HCT116 (cell line): Measurements from ENCODE around the gene FLYWCH1. TPM values are rescaled to one million over a fixed set of nuclear protein-coding genes. Genes with fewer than 3 reads are reported as not detected.

Experiments
- ATAC-seq: fragments of 200-7000 bp; cut with Tn5 transposase; 2 replicates; pipeline ENCODE4 v1.9.1; 2020; ENCODE audit warnings: mild to moderate bottlenecking, moderate library complexity
- BruUV-seq: library from RNA; stranded (reverse); fragments of 400-500 nt; replicated peaks from 2 replicates; lab custom pipeline; 2021; lab: Mats Ljungman, UMichigan
- CTCF ChIA-PET: fragments of 300-600 bp; sonication (Branson Sonifier 250); formaldehyde crosslinking; loops from one replicate; lab custom pipeline; 2021; ENCODE audit warnings: antibody characterized with exemption; lab: Charles Lee
- POLR2A ChIA-PET: fragments of 300-600, 350-600 bp; sonication (Branson Sonifier 250); formaldehyde crosslinking; loops from one replicate; lab custom pipeline; 2021; ENCODE audit warnings: antibody characterized with exemption; lab: Charles Lee
- RAD21 ChIA-PET, 2 experiments: fragments of 300-600 bp; sonication (Branson Sonifier 250); formaldehyde crosslinking; loops; one replicate each; lab custom pipeline; 2023; ENCODE audit warnings: low total read pairs in 2 of 2; ENCODE audit not compliant: uncharacterized antibody in 2 of 2, unreplicated experiment in 2 of 2, low non-redundant PET in 1 of 2; lab: Charles Lee
- DNase-seq: peaks from one replicate; pipeline ENCODE4 v3.0.0-alpha.2; 2010; ENCODE audit warnings: low read depth, low spot score
- H2AFZ ChIP-seq: fragments of 200-600 bp; shearing (Covaris generic), sonication (generic); 2 replicates; pipeline ENCODE4 v1.6.1; 2017; ENCODE audit warnings: low read depth, mixed run types, mixed read lengths, antibody characterized with exemption, low read length; ENCODE audit not compliant: poor library complexity, severe bottlenecking
- H3K27ac ChIP-seq: 2 replicates; pipeline ENCODE4 v1.5.1; 2012; ENCODE audit warnings: low read depth, low read length
- H3K27me3 ChIP-seq: fragments of 200-600 bp; sonication (generic); 2 replicates; pipeline ENCODE4 v1.6.1; 2016; ENCODE audit warnings: mixed run types, low read length, mixed read lengths; ENCODE audit not compliant: insufficient read depth
- H3K36me3 ChIP-seq, 2 experiments: fragments of 200-500 bp in 1 of 2; fragments of 200-600 bp in 1 of 2; sonication (Bioruptor generic) in 1 of 2; sonication (generic) in 1 of 2; 2 replicates each; pipeline versions ENCODE4 v1.5.1 to v1.6.1; 2014 to 2016; ENCODE audit warnings: low read length in 2 of 2, inconsistent platforms in 1 of 2, mixed read lengths in 1 of 2, mixed run types in 1 of 2; ENCODE audit not compliant: insufficient read depth in 2 of 2, control insufficient read depth in 1 of 2
- H3K4me1 ChIP-seq, 2 experiments: fragments of 200-600 bp in 1 of 2; sonication (generic) in 1 of 2; 2 replicates each; pipeline versions ENCODE4 v1.5.1 to v1.6.1; 2012 to 2017; ENCODE audit warnings: low read length in 2 of 2, inconsistent platforms in 1 of 2, mild to moderate bottlenecking in 1 of 2, mixed read lengths in 1 of 2, mixed run types in 1 of 2, moderate library complexity in 1 of 2; ENCODE audit not compliant: insufficient read depth in 2 of 2, control insufficient read depth in 1 of 2
- H3K4me2 ChIP-seq: fragments of 200-600 bp; sonication (generic); 2 replicates; pipeline ENCODE4 v1.6.1; 2017; ENCODE audit warnings: mixed run types, low read length, mixed read lengths
- H3K4me3 ChIP-seq, 2 experiments: fragments of 200-600 bp in 1 of 2; sonication (generic) in 1 of 2; replicated peaks in 1 of 2; 2 replicates each; pipeline ENCODE4 v1.5.1; 2011 to 2016; ENCODE audit warnings: low read length in 2 of 2, control low read depth in 1 of 2, low read depth in 1 of 2, mild to moderate bottlenecking in 1 of 2, mixed read lengths in 1 of 2, mixed run types in 1 of 2
- H3K79me2 ChIP-seq: fragments of 200-600 bp; sonication (generic); 2 replicates; pipeline ENCODE4 v1.6.1; 2017; ENCODE audit warnings: mild to moderate bottlenecking, mixed run types, low read length, moderate library complexity, mixed read lengths; ENCODE audit not compliant: insufficient read depth
- H3K9ac ChIP-seq: fragments of 200-600 bp; sonication (generic); 2 replicates; pipeline ENCODE4 v1.6.1; 2016; ENCODE audit warnings: low read length, mixed read lengths
- H3K9me2 ChIP-seq: fragments of 200-600 bp; sonication (generic), shearing (Covaris generic); 2 replicates; pipeline ENCODE4 v1.6.1; 2017; ENCODE audit warnings: mixed run types, mild to moderate bottlenecking, moderate library complexity; ENCODE audit not compliant: insufficient read depth
- H3K9me3 ChIP-seq, 2 experiments: fragments of 200-500 bp in 1 of 2; fragments of 200-600 bp in 1 of 2; sonication (Bioruptor generic) in 1 of 2; sonication (generic) in 1 of 2; 2 replicates each; pipeline ENCODE4 v1.6.1; 2014 to 2017; ENCODE audit warnings: low read length in 2 of 2, mixed read lengths in 2 of 2, inconsistent platforms in 1 of 2, low read depth in 1 of 2, mild to moderate bottlenecking in 1 of 2, mixed run types in 1 of 2, moderate library complexity in 1 of 2; ENCODE audit not compliant: control insufficient read depth in 1 of 2, insufficient read depth in 1 of 2
- H4K20me1 ChIP-seq: fragments of 200-600 bp; sonication (generic), shearing (Covaris generic); 2 replicates; pipeline ENCODE4 v1.6.1; 2017; ENCODE audit warnings: mixed run types, mild to moderate bottlenecking, moderate library complexity; ENCODE audit not compliant: insufficient read depth
- EGR1 ChIP-seq: IDR thresholded peaks from 2 replicates; pipeline ENCODE4 v1.6.1; 2012; ENCODE audit warnings: low read depth
- EZH2 ChIP-seq: fragments of 200-600 bp; sonication (generic); IDR thresholded peaks from 2 replicates; pipeline ENCODE4 v1.6.1; 2017; ENCODE audit warnings: antibody characterized with exemption, mixed run types
- EZH2phosphoT487 ChIP-seq: fragments of 200-600 bp; IDR thresholded peaks from 2 replicates; pipeline ENCODE4 v1.6.1; 2018; ENCODE audit warnings: antibody characterized with exemption, borderline replicate concordance
- FOSL1 ChIP-seq: IDR thresholded peaks from 2 replicates; pipeline ENCODE4 v1.6.1; 2012; ENCODE audit warnings: low read depth
- POLR2A ChIP-seq: IDR thresholded peaks from 2 replicates; pipeline ENCODE4 v1.7.0; 2011; ENCODE audit warnings: borderline replicate concordance; ENCODE audit not compliant: insufficient read depth, insufficient read length; ENCODE audit errors: extremely low read depth
- RAD21 ChIP-seq: IDR thresholded peaks from 2 replicates; pipeline ENCODE4 v1.6.1; 2012; ENCODE audit warnings: low read depth, mild to moderate bottlenecking
- YY1 ChIP-seq: IDR thresholded peaks from 2 replicates; pipeline ENCODE4 v1.6.1; 2011; ENCODE audit warnings: low read length, low read depth, moderate library complexity, mild to moderate bottlenecking; ENCODE audit not compliant: insufficient replicate concordance; ENCODE audit errors: extremely low read depth
- ZFX ChIP-seq: fragments of 450-650 bp; IDR thresholded peaks from 2 replicates; pipeline ENCODE4 v1.6.1; 2017
- ZNF274 ChIP-seq: fragments of 200-500 bp; sonication (Bioruptor generic); IDR thresholded peaks from 2 replicates; pipeline ENCODE4 v1.6.1; 2014; ENCODE audit warnings: mild to moderate bottlenecking, low read depth, low read length, inconsistent platforms
- intact Hi-C: fragments of 100-400 bp; cut with micrococcal nuclease; formaldehyde crosslinking; loops from 2 replicates; pipeline ENCODE4 v1.10.0; 2022
- total RNA-seq: library from RNA; stranded (reverse); gene quantifications from one replicate; pipeline ENCODE4 v1.2.1, GENCODE V29; 2021; ENCODE audit not compliant: unreplicated experiment
- TF ChIP-seq, protein P1 (sequence below): IDR thresholded peaks from 2 replicates; pipeline ENCODE4 v1.6.1; 2011; ENCODE audit warnings: mild to moderate bottlenecking, low read length, moderate library complexity; ENCODE audit not compliant: insufficient replicate concordance; ENCODE audit errors: extremely low read depth
- TF ChIP-seq, protein P2 (sequence below): IDR thresholded peaks from 2 replicates; pipeline ENCODE4 v1.6.1; 2012
- TF ChIP-seq, protein P3 (sequence below): IDR thresholded peaks from 2 replicates; pipeline ENCODE4 v1.6.1; 2012; ENCODE audit warnings: low read depth

FLYWCH1 gene
- total RNA-seq, 1 experiment from 2014 or later, result 66.6 TPM

- peak overlapping the region; percentile 94 for H3K4me2 ChIP-seq
- H3K4me1 ChIP-seq, result peaks cover 9 to 18% of the 10 kb centered on the region in 2 experiments
- no peaks in the 10 kb centered on the region for H3K27me3 ChIP-seq
- ChIA-PET POLR2A (interaction anchor here (0.7 to 2.8 kb wide), 8 partner anchors 9 to 99 kb away, joined by 3 to 21 read pairs (median 5); partner anchors contain the start of gene FLYWCH1), CTCF (interaction anchor here (0.7 to 2.1 kb wide), 10 partner anchors 9 to 43 kb away, joined by 3 to 16 read pairs (median 6); partner anchors contain the start of genes FLYWCH1 and PRSS22), RAD21 (no interaction called here)
- no peak for DNase-seq
- intact Hi-C loops, result no loop called here
- peaks cover 17% of the 10 kb centered on the region; the same call in 1 of the 2 replicates for H3K79me2 ChIP-seq
- no peaks in the 10 kb centered on the region for H3K9me2 ChIP-seq
- no peaks in the 10 kb centered on the region for H3K36me3 ChIP-seq
- TF ChIP-seq ZFX, result peak; percentile 48; the same call in 1 of the 2 replicates
- TF ChIP-seq, protein P1, sequence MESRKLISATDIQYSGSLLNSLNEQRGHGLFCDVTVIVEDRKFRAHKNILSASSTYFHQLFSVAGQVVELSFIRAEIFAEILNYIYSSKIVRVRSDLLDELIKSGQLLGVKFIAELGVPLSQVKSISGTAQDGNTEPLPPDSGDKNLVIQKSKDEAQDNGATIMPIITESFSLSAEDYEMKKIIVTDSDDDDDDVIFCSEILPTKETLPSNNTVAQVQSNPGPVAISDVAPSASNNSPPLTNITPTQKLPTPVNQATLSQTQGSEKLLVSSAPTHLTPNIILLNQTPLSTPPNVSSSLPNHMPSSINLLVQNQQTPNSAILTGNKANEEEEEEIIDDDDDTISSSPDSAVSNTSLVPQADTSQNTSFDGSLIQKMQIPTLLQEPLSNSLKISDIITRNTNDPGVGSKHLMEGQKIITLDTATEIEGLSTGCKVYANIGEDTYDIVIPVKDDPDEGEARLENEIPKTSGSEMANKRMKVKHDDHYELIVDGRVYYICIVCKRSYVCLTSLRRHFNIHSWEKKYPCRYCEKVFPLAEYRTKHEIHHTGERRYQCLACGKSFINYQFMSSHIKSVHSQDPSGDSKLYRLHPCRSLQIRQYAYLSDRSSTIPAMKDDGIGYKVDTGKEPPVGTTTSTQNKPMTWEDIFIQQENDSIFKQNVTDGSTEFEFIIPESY, result no peak
- H3K27ac ChIP-seq, result peak overlapping the region; percentile 78
- no peak overlapping the region for H2AFZ ChIP-seq
- no peak for ATAC-seq
- H4K20me1 ChIP-seq, result no peaks in the 10 kb centered on the region
- H3K9me3 ChIP-seq, result peaks cover 0 to 7% of the 10 kb centered on the region in 2 experiments; a peak in 1 of 4 replicates
- H3K4me3 ChIP-seq, result peak overlapping the region; percentile 80 to 98
- H3K9ac ChIP-seq, result peak overlapping the region; percentile 93
- no TSS peak for BruUV-seq
Observed at GRCh38 chr16:2883458-2883908, 28.2 kb upstream of the FLYWCH1 start.

DNA sequence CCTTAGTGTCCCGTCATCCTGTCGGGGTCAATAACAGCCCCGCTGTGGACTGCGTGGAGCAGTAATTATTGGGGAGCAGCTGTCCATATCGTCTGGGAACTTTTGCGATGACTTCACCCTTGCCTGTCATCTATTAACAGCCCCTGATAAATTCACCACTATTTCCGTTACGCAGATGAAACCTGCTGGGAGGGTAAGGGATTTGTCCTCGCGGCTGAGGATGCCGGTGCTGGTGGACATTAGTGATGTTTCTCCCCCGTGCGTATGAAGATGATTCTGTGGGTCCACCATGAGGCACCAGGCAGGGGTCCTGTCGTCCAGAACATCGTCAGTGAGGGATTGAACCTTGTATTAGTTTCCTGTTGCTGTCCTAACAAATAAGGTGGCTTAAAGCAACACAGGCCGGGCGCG, 27.7 kb upstream of the FLYWCH1 start:
- DNase-seq, result no peak
- H3K4me2 ChIP-seq, result peak overlapping the region; percentile 94
- H3K9me3 ChIP-seq, result peaks cover 0 to 7% of the 10 kb centered on the region in 2 experiments; a peak in 1 of 4 replicates
- no peaks in the 10 kb centered on the region for H3K36me3 ChIP-seq
- peak overlapping the region; percentile 80 to 98 for H3K4me3 ChIP-seq
- H4K20me1 ChIP-seq, result no peaks in the 10 kb centered on the region
- intact Hi-C loops, result no loop called here
- H3K27ac ChIP-seq, result peak overlapping the region; percentile 78
- ATAC-seq, result no peak
- H3K27me3 ChIP-seq, result no peaks in the 10 kb centered on the region
- no peak overlapping the region for H2AFZ ChIP-seq
- ChIA-PET CTCF (interaction anchor here (0.7 to 2.1 kb wide), 3 partner anchors 9 to 28 kb away, joined by 3 to 8 read pairs (median 3); partner anchors contain the start of gene FLYWCH1), POLR2A (interaction anchor here (1.4 to 2.8 kb wide), 2 partner anchors 21 to 43 kb away, joined by 5 to 21 read pairs; no protein-coding TSS in a partner anchor), RAD21 (no interaction called here)
- H3K9me2 ChIP-seq, result no peaks in the 10 kb centered on the region
- H3K79me2 ChIP-seq, result peaks cover 17% of the 10 kb centered on the region; the same call in 1 of the 2 replicates
- H3K4me1 ChIP-seq, result peaks cover 9 to 18% of the 10 kb centered on the region in 2 experiments
- TF ChIP-seq FOSL1, result no peak
- TF ChIP-seq ZNF274, result no peak
- TF ChIP-seq EZH2, result no peak
- no peak for TF ChIP-seq YY1
- TF ChIP-seq ZFX, result no peak
- no peak for TF ChIP-seq EZH2phosphoT487
- TF ChIP-seq RAD21, result no peak
- TF ChIP-seq, protein P2, sequence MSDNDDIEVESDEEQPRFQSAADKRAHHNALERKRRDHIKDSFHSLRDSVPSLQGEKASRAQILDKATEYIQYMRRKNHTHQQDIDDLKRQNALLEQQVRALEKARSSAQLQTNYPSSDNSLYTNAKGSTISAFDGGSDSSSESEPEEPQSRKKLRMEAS, result no peak
- no peak for TF ChIP-seq POLR2A
- no peak for TF ChIP-seq EGR1
- TF ChIP-seq, protein P3, sequence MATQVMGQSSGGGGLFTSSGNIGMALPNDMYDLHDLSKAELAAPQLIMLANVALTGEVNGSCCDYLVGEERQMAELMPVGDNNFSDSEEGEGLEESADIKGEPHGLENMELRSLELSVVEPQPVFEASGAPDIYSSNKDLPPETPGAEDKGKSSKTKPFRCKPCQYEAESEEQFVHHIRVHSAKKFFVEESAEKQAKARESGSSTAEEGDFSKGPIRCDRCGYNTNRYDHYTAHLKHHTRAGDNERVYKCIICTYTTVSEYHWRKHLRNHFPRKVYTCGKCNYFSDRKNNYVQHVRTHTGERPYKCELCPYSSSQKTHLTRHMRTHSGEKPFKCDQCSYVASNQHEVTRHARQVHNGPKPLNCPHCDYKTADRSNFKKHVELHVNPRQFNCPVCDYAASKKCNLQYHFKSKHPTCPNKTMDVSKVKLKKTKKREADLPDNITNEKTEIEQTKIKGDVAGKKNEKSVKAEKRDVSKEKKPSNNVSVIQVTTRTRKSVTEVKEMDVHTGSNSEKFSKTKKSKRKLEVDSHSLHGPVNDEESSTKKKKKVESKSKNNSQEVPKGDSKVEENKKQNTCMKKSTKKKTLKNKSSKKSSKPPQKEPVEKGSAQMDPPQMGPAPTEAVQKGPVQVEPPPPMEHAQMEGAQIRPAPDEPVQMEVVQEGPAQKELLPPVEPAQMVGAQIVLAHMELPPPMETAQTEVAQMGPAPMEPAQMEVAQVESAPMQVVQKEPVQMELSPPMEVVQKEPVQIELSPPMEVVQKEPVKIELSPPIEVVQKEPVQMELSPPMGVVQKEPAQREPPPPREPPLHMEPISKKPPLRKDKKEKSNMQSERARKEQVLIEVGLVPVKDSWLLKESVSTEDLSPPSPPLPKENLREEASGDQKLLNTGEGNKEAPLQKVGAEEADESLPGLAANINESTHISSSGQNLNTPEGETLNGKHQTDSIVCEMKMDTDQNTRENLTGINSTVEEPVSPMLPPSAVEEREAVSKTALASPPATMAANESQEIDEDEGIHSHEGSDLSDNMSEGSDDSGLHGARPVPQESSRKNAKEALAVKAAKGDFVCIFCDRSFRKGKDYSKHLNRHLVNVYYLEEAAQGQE, result no peak
- no TSS peak for BruUV-seq
- H3K9ac ChIP-seq, result peak overlapping the region; percentile 93
